Fibroblast of lung (primary cell): ENCODE results near the gene SUGP2. TPM values are rescaled to one million over a fixed set of nuclear protein-coding genes. Genes with fewer than 3 reads are reported as not detected.

Experiments used
- DNase-seq, 2 donors: peaks; one replicate each; pipeline versions ENCODE4 v3.0.0 to v3.0.0-alpha.2; 2010; ENCODE audit warnings: low read depth in 2 of 2
- H2AFZ ChIP-seq: 2 replicates; pipeline ENCODE4 v1.5.1; 2012; ENCODE audit warnings: low read length, control low read depth, inconsistent platforms
- H3K27ac ChIP-seq: 2 replicates; pipeline ENCODE4 v1.5.1; 2011; ENCODE audit warnings: low read length, control low read depth; ENCODE audit not compliant: insufficient read depth
- H3K27me3 ChIP-seq: 2 replicates; pipeline ENCODE4 v1.5.1; 2011; ENCODE audit warnings: mild to moderate bottlenecking, low read length; ENCODE audit not compliant: control insufficient read depth, insufficient read depth
- H3K36me3 ChIP-seq: 2 replicates; pipeline ENCODE4 v1.5.1; 2011; ENCODE audit warnings: low read length; ENCODE audit not compliant: control insufficient read depth, insufficient read depth
- H3K4me1 ChIP-seq: 2 replicates; pipeline ENCODE4 v1.5.1; 2011; ENCODE audit warnings: low read length; ENCODE audit not compliant: control insufficient read depth, insufficient read depth; ENCODE audit errors: extremely low read depth
- H3K4me2 ChIP-seq: 2 replicates; pipeline ENCODE4 v1.5.1; 2011; ENCODE audit warnings: low read length, control low read depth; ENCODE audit not compliant: insufficient read depth; ENCODE audit errors: extremely low read depth
- H3K4me3 ChIP-seq, 4 experiments: fragments of 200-600 bp in 1 of 4; sonication (generic) in 1 of 4; replicated peaks in 1 of 4; 2 replicates each; pipeline ENCODE4 v1.5.1; 2011 to 2016; ENCODE audit warnings: low read length in 4 of 4, low read depth in 3 of 4, mild to moderate bottlenecking in 3 of 4, control low read depth in 2 of 4, inconsistent platforms in 1 of 4, mixed read lengths in 1 of 4; ENCODE audit not compliant: insufficient read depth in 1 of 4; ENCODE audit errors: control extremely low read depth in 1 of 4
- H3K79me2 ChIP-seq: 2 replicates; pipeline ENCODE4 v1.5.1; 2012; ENCODE audit warnings: mild to moderate bottlenecking, low read length, inconsistent platforms; ENCODE audit not compliant: control insufficient read depth, insufficient read depth
- H3K9ac ChIP-seq: 2 replicates; pipeline ENCODE4 v1.5.1; 2011; ENCODE audit warnings: mild to moderate bottlenecking, low read length, control low read depth; ENCODE audit not compliant: insufficient read depth
- H3K9me3 ChIP-seq: 2 replicates; pipeline ENCODE4 v1.5.1; 2012; ENCODE audit warnings: low read depth, low read length; ENCODE audit not compliant: control insufficient read depth, insufficient read depth
- H4K20me1 ChIP-seq: 2 replicates; pipeline ENCODE4 v1.5.1; 2011; ENCODE audit warnings: low read length; ENCODE audit not compliant: control insufficient read depth, insufficient read depth; ENCODE audit errors: extremely low read depth
- CTCF ChIP-seq, 2 donors: IDR thresholded peaks in 1 of 2; conservative IDR thresholded peaks in 1 of 2; 1 replicate in 1 of 2; 2 replicates in 1 of 2; pipeline ENCODE4 v1.5.1; 2011 to 2012; ENCODE audit warnings: low read length in 2 of 2, control low read depth in 1 of 2, inconsistent platforms in 1 of 2, low read depth in 1 of 2, mild to moderate bottlenecking in 1 of 2
- EZH2 ChIP-seq: IDR thresholded peaks from 2 replicates; pipeline ENCODE4 v1.5.1; 2012; ENCODE audit warnings: low read length, control low read depth, mild to moderate bottlenecking; ENCODE audit errors: missing control alignments
- polyA plus RNA-seq, 2 donors: library from polyadenylated mRNA; depleted of rRNA in 1 of 2; stranded (reverse) in 1 of 2; unstranded in 1 of 2; fragments of >200 nt; gene quantifications; 2 replicates each; pipeline ENCODE4 v1.2.1, GENCODE V29; 2011 to 2012; ENCODE audit warnings: missing spikeins in 1 of 2
- total RNA-seq: library from RNA; depleted of rRNA; stranded (reverse); fragments of >200 nt; gene quantifications from 2 replicates; pipeline ENCODE4 v1.2.1, GENCODE V29; 2014

Gene SUGP2
- total and polyA plus RNA-seq, 2 donors (not counting 1 experiment from before 2014, with no cell fraction given): 29.2 to 31.4 TPM

- Histone ChIP-seq H2AFZ (no peak overlapping the region), H3K4me1 (peaks cover 4% of the 10 kb centered on the region), H3K9me3 (no peaks in the 10 kb centered on the region), H3K79me2 (peaks cover 61% of the 10 kb centered on the region), H3K36me3 (peaks cover 6% of the 10 kb centered on the region), H3K27ac (peak overlapping the region; percentile 93), H3K4me2 (peak overlapping the region; percentile 94), H3K9ac (peak overlapping the region; percentile 98), H3K4me3 (peak overlapping the region; percentile 75 to 96 (median 94)), H4K20me1 (no peaks in the 10 kb centered on the region), H3K27me3 (no peaks in the 10 kb centered on the region)
- TF ChIP-seq EZH2 (no peak), CTCF (conservative IDR thresholded peaks at IDR 0.05 in 1 of 2, IDR thresholded peaks at IDR 0.05 in 1 of 2; ENCODE audit: low read depth in 1 of 2, low read length in 2 of 2) (no peak)
- peak; percentile 95 to 96 for DNase-seq
Measured at GRCh38 chr19:19032420-19033175, 719 bp downstream of the SUGP2 start.

GRCh38 chr19:19031891-19032290 is 1.4 kb downstream of the SUGP2 start:
- no peaks in the 10 kb centered on the region for H4K20me1 ChIP-seq
- peaks cover 56% of the 10 kb centered on the region for H3K79me2 ChIP-seq
- TF ChIP-seq EZH2: no peak
- no peak for TF ChIP-seq CTCF (conservative IDR thresholded peaks at IDR 0.05 in 1 of 2, IDR thresholded peaks at IDR 0.05 in 1 of 2; ENCODE audit: low read depth in 1 of 2, low read length in 2 of 2)
- DNase-seq: no peak
- H2AFZ ChIP-seq: no peak overlapping the region
- H3K27me3 ChIP-seq: no peaks in the 10 kb centered on the region
- H3K4me3 ChIP-seq: peak overlapping the region; percentile 75 to 96 (median 94)
- H3K9ac ChIP-seq: no peak overlapping the region
- H3K36me3 ChIP-seq: peaks cover 6% of the 10 kb centered on the region
- peak overlapping the region; percentile 45 for H3K4me2 ChIP-seq
- H3K27ac ChIP-seq: peak overlapping the region; percentile 93
- H3K9me3 ChIP-seq: no peaks in the 10 kb centered on the region
- H3K4me1 ChIP-seq: peaks cover 4% of the 10 kb centered on the region

- Histone ChIP-seq H3K79me2 (peaks cover 66% of the 10 kb centered on the region), H3K9ac (no peak overlapping the region), H3K4me2 (no peak overlapping the region), H3K4me3 (no peak overlapping the region), H3K27me3 (no peaks in the 10 kb centered on the region), H3K4me1 (peaks cover 4% of the 10 kb centered on the region), H4K20me1 (no peaks in the 10 kb centered on the region), H2AFZ (no peak overlapping the region), H3K9me3 (no peaks in the 10 kb centered on the region), H3K36me3 (peaks cover 19% of the 10 kb centered on the region), H3K27ac (no peak overlapping the region)
- TF ChIP-seq EZH2 (no peak), CTCF (conservative IDR thresholded peaks at IDR 0.05 in 1 of 2, IDR thresholded peaks at IDR 0.05 in 1 of 2; ENCODE audit: low read depth in 1 of 2, low read length in 2 of 2) (no peak)
- no peak for DNase-seq
Measured at GRCh38 chr19:19028526-19028925, 4.8 kb downstream of the SUGP2 start.
